Measurements from ENCODE around the gene ZNF438.

DNA sequence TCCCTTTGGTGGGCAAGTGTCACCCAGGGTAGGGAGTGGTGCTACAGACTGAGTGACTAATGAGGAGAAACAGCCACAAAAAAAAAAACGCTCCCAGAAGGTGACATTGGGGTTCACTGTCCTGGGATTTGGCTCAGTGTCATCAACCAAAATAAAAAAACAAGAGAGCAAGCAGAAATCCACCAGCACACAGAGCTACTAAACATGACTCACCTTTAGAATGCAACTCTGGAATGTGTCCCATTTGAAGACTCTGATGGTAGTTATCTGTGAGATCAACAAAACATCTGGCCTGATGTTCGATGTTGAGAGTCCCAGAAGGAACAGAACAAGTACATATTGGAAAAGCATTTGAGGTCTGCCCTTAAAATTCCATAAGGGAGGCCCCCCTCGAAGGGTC lies 201.8 kb downstream of the ZNF438 start:
- TF ChIP-seq POLR2A (IDR thresholded peaks at IDR 0.05): no peak
- TF ChIP-seq, protein P1, sequence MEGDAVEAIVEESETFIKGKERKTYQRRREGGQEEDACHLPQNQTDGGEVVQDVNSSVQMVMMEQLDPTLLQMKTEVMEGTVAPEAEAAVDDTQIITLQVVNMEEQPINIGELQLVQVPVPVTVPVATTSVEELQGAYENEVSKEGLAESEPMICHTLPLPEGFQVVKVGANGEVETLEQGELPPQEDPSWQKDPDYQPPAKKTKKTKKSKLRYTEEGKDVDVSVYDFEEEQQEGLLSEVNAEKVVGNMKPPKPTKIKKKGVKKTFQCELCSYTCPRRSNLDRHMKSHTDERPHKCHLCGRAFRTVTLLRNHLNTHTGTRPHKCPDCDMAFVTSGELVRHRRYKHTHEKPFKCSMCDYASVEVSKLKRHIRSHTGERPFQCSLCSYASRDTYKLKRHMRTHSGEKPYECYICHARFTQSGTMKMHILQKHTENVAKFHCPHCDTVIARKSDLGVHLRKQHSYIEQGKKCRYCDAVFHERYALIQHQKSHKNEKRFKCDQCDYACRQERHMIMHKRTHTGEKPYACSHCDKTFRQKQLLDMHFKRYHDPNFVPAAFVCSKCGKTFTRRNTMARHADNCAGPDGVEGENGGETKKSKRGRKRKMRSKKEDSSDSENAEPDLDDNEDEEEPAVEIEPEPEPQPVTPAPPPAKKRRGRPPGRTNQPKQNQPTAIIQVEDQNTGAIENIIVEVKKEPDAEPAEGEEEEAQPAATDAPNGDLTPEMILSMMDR (IDR thresholded peaks at IDR 0.05): no peak
- TF ChIP-seq POLR2AphosphoS5 (IDR thresholded peaks at IDR 0.05): no peak
